ENCODE measurements around the gene MPST.
A peak's percentile ranks its signal among the peaks of the same experiment; 100 is the strongest.

The MPST gene

DNA sequence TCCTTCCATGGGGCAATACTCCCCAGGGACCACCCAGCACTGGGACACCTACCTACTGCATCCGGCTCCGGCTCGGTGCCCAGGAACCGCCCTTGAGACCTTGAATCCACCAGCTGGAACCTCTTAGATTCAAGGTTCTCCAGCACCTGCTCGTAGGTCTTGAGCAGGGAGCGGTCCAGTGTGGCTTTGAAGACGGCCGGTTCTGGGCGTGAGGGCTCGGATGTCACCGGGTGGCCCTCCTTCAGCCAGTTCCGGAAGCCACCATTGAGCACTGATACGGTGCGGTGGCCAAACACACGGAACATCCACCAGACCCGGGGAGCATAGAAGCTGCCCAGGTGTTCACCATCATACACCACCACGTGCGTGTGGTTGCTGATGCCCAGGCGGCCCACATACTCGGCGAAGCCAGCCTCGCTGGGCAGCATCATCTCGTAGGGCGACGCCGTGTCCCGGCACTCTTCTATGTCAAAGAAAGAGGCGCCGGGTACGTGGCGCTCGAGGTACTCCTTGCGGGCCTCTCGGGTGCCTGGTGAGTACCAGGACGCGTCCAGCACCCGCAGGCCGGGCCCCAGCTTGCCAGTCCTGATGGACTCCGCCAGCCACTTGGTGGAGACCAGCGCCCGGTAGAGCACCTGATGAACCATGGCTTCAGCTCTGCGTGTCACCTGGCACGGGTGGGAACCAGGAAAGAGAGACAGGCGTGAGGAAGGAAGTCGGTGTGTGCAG lies 1.3 kb upstream of the MPST start:
- intact Hi-C loops (cut with DNase I), result no loop called here
- DNase-seq, result peak in 1 of 42 donors; percentile 54

DNA sequence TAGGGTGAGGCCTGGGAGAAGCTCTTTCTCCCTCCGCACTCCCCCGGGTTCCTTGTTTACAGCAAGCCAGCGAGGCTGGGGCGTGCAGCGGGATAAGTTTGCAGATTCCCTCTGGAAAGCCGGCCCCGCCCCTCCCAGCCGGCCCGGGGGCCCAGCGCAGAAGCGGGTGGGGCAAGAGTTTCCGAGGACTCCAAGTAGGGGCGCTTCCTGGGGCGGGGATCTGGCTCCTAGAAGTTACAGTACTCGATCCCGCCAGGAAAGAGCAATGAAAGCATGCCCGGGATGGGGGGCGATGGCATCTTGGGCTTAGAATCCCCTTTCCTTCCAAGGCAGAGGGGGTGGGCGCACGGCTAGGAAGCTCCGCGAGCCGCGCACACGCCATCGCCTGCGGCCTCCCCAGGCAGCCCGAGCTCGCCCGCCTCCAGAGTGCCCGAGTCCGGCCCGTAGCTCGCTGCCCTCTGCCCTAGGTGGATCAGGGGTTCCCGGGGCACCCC lies 680 bp upstream of the MPST start:
- intact Hi-C loops (cut with DNase I), result no loop called here
- DNase-seq, result peak in 41 of 42 donors; percentile 30 to 81 (median 61)

DNA sequence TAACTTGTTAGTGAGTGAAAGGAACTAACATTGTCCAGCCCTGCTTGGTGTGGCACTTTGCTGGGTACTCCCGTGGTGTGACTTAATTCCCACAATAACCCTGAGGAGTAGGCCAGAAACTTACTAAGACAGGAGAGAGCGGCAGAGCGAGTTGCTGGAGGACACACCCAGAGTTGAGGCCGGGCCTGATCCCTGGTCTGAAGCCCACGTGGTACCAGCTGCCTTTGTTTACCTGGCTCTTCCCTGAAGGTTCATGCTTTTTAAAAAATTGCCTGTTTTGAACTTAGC lies 594 bp downstream of the MPST start:
- DNase-seq, result peak in 10 of 42 donors; percentile 35 to 63 (median 46)
- intact Hi-C loops (cut with DNase I), result no loop called here

DNA sequence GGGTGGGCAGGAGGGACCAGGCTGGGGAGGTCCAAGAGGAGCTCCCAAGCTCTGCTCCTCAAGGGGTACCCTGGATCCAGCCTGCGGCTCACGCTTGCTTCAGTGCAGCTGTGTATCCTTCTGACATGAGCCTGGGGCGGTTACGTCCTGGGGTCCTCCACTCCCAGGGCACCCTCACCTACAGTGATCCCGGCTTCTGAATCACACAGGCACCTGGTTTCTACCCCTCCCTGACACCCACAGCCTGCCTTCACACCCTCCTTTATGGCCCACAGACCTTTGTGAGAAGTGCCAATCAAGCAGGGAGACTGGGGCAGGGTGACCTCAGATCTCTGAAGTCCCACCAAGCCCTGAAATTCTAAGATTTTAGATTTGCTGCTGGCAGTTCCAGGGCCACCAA lies 1.5 kb downstream of the MPST start:
- intact Hi-C loops (cut with DNase I), result no loop called here
- DNase-seq, result peak in 1 of 42 donors; percentile 42

DNA sequence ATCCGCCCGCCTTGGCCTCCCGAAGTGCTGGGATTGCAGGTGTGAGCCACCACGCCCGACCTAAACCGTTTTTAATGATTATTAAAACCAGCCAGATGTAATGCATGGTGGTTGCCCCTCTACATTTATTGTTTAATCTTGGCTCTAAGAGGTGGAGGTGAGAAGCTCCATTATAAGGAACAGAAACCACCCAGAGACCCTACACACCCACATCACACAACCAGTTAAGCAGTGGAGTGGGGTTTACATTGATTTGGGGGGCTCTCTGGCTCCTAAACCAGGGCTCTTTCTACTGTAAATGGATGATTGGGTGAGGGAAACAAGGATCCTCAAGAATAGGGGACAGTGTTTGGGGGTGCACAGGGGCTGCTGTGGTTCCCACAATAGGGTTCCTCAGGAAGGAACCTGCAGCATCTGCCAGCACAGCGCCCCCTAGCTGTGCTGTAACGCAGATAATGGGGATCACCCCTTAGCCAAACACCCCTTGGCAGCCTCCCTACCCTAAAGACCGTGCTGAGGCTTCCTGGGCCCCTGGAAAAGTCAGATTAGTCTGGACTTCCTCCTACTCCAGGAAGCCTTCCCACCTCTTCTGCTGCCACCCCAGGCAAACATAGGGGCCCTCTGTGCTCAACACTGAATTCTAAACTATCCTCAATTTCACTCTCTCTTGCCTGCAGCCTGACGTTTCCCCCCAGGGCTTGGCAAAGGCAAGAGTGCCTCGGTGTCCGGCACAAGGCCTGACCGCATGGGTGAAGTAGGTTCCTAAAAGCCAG lies 2.4 kb downstream of the MPST start:
- intact Hi-C loops (cut with DNase I), result no loop called here
- peak in 39 of 42 donors; percentile 30 to 84 (median 66) for DNase-seq

DNA sequence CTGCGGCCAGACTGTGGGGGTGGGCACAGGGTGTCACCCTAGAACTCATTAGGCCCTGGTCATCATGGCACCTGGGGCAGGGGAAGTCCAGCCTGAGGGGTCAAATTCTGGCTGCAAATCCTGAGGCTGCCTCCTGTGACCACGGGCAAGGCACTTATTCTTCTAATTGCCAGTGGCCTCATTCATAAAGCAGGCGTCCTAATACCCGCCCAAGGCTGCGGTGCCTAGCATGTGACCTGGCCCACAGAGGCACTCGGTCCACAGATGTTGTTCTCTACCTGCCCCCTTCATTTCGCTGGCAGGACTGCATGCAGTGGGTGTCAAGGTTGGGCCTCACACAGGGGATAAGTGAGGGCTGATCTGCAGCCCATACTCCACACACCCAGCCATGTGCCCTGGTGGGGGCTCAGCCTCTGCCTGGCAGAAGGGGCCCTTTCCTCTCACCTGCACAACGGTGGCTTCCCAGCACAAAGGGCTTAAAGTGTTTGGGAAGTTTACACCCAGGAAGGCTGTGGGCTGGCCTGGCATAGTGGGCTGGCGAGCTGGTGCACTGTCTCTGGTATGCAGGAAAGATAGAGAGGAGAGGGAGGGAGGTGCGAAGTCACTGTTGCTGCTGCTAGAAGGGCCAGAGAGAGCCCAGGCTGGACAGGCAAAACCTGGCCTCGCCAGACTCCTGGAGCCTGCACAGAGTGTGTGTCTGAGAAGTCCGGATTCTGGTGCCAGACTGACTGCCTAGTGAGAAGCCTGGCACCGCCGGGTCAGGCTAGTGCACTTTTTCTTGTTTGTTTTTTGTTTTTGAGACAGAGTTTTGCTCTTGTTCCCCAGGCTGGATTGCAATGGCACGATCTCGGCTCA lies 3.2 kb downstream of the MPST start:
- DNase-seq, result peak in 7 of 42 donors; percentile 26 to 57 (median 39)
- intact Hi-C loops (cut with DNase I), result no loop called here

DNA sequence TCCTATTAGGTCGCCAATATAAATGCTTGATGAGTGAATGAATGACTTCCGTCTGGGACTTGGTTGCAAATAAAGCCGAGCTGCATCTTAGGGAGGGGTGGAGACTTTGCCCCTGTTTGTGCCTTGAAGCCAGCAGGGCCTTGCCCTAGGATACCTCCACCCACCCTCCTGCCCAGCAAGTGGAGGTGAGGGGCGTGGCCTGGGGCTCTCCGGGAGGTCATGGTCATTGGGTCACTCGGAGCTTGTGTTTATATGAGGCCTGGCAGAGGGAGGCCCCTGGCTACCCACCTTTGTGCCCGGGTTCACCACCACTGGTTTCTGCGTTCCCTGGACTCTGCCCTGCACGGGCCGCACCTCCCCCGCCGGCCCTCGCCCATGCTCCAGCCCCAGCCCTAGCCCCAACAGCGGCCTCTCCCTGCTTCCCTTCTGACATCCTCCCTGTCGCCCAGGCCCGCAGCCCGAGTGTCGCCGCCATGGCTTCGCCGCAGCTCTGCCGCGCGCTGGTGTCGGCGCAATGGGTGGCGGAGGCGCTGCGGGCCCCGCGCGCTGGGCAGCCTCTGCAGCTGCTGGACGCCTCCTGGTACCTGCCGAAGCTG lies 4.3 kb downstream of the MPST start:
- no peak for DNase-seq
- intact Hi-C loops (cut with DNase I), result no loop called here

DNA sequence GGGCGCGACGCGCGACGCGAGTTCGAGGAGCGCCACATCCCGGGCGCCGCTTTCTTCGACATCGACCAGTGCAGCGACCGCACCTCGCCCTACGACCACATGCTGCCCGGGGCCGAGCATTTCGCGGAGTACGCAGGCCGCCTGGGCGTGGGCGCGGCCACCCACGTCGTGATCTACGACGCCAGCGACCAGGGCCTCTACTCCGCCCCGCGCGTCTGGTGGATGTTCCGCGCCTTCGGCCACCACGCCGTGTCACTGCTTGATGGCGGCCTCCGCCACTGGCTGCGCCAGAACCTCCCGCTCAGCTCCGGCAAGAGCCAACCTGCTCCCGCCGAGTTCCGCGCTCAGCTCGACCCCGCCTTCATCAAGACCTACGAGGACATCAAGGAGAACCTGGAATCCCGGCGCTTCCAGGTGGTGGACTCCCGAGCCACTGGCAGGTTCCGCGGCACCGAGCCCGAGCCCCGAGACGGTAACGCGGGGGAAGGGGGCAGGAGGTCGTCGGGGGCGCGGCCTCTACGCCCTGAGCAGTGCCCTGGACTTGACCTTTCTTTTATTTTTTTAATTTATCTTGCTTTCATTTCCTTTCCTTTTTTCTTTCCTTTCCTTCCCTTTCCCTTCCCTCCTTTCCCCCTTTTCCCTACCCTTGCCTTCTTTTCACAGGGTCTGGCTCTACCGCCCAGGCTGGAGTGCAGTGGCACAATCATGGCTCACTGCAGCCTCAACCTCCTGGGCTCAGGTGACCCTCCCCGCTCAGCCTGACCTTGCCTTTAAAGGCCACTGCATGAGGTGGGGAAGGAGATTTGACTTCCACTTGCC lies 5.0 kb downstream of the MPST start:
- intact Hi-C loops (cut with DNase I), result no loop called here
- no peak for DNase-seq

DNA sequence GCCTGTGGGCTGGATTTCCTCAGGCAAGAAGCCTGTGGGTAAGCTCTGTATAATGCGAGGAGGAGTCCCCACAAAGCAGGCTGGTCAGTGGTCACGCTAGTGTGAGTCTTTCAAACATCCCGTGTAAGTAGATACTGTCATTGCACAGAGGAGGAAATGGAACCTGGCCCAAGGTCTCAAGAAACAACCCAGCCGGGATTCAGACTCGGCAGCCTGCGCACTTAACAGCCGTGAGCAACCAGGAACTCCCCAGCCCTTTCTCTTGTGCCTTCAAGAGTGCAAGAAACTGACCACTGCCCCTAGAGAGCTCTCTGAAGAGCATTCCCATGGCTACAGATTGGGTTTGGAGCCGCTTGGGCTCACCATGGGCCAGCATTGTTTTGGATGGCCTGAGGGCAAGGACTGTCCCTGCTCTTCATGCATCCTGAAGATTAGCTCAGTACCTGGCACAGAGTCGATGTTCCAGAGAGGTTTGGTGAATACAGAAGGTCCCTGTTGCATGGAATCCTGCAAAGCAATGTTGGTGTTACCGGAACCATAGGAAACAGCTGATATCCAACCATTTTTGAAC lies 6.0 kb downstream of the MPST start:
- no peak for DNase-seq
- intact Hi-C loops (cut with DNase I), result no loop called here

DNA sequence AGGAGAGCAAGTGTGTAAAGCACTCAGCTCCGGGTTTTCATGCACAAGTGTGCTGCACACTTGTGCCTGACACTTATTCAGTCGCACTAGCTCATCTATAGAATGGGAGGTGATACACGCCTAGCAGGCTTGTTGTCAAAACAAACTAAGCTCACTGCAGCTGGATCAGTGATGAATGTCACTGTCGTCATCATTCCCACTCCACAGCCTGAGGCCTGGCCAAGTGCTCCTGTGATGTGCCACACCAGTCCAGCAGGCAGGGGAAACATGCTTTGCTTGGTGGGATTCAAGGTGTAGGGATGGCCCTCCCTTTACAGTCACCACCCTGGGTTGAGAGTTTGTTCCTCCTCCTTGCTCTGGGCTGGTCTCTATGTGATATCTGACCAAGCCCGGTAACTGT lies 6.8 kb downstream of the MPST start:
- DNase-seq, result peak in 2 of 42 donors; percentile 38 to 55
- intact Hi-C loops (cut with DNase I), result no loop called here

DNA sequence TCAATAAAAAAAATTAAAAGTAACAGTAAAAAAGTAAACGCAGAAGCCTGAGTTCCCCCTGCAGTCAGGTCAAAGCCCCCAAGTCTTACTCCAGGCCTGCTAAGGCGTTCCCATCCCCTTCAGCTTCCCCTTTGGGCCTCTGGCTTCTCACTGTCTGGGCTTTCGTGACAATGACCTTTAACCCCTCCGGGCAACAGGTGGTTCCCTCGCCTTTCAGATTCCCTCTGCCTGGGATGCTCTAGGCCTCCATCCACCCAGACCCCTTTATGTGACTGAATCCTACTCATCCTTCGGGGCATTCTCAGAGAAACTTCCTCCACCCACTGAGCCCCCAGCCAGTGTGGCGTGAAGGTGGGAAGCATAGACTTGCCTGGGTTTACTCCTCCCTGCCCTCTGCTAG lies 8.0 kb downstream of the MPST start:
- intact Hi-C loops (cut with DNase I), result no loop called here
- no peak for DNase-seq

DNA sequence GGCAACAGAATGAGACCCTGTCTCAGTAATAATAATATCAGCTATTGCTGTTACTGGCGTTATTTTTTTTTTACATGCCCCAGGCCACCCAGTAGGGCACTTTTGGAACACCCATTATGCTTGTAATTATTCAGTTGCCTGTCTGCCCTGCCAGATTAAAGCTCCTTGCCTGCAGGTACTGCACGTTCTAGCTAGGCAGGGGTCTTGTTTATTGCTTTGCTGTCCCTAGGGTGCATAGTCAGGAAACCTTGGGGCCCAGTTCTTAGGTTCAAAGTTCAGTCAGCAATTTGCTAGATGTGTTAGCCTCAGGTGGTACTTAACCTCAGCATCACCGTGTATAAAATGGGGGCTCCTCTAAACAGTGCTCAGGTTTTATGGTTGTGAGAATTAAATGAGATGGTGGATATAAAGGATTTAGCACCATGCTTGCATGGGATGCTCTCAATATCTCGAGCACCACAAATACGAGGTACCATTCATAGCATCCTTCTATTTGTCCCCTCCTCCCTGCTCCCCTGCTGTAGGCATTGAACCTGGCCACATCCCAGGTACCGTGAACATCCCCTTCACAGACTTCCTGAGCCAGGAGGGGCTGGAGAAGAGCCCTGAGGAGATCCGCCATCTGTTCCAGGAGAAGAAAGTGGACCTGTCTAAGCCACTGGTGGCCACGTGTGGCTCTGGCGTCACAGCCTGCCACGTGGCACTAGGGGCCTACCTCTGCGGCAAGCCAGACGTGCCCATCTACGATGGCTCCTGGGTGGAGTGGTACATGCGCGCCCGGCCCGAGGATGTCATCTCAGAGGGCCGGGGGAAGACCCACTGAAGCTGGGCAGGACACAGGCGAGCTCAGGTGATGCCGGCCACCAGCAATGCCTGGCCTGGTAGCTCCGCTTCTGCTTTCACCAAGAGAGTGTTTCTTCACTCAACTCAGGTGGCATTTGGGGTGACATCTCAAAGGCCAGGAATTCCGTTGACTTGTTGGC lies 9.4 kb downstream of the MPST start:
- intact Hi-C loops (cut with DNase I), result no loop called here

DNA sequence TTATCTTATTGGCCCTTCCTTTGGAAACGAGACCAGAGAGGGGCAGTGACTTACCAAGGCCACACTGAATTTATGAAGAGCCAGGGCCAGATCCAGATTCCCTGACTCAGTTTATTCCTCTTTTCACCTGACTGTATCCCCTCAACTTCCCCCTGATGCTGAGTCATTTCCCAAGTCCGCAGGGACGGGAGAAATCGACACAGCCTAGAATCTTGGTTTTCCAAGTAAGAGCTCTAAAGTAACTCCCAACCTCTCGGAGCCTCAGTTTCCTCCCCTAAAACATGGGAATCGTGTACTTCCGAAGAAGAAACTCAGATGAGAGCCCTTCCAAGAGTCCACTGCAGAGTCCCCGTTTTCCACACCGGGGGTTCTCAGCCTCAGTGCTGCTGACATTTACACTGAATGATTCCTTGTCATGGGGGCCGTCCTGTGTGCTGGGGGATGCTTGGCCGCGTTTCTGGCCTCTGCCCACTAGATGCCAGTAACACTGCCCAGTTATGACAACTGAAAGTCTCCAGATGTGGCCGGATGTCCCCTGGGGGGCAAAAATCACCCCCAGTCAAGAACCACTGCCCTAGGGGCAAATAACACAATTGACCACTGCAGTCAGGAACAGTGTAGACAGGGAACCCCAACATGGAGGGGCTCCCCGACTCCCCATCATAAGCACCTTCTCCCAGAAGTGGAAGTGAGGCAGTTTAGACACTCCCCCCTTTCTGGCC lies 11.2 kb downstream of the MPST start:
- no peak for DNase-seq
- intact Hi-C loops (cut with DNase I), result no loop called here

More for the DNA sequence above, 9.4 kb downstream of the MPST start:
- DNase-seq, result no peak

DNA sequence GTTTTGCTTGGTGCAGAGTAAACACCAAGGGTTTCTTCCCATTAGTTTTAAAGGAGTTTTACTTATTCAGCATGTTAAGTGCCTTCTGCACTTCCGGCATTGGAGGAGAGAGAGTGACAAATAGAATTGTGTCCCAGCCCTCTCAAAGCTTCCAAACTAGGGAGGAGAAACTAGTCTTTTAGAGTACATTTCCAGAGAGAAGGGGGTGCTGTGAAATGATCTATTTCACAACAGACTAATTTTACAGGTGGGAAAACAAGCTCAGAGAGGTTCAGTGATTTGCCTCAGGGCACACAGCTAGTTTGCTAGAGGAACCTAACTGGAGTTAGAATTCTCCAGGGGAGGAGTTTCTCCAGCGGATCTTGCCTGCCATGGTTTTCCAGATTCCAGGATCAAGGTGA lies 12.6 kb downstream of the MPST start:
- DNase-seq, result peak in 6 of 42 donors; percentile 43 to 68 (median 54)
- intact Hi-C loops (cut with DNase I), result no loop called here

DNA sequence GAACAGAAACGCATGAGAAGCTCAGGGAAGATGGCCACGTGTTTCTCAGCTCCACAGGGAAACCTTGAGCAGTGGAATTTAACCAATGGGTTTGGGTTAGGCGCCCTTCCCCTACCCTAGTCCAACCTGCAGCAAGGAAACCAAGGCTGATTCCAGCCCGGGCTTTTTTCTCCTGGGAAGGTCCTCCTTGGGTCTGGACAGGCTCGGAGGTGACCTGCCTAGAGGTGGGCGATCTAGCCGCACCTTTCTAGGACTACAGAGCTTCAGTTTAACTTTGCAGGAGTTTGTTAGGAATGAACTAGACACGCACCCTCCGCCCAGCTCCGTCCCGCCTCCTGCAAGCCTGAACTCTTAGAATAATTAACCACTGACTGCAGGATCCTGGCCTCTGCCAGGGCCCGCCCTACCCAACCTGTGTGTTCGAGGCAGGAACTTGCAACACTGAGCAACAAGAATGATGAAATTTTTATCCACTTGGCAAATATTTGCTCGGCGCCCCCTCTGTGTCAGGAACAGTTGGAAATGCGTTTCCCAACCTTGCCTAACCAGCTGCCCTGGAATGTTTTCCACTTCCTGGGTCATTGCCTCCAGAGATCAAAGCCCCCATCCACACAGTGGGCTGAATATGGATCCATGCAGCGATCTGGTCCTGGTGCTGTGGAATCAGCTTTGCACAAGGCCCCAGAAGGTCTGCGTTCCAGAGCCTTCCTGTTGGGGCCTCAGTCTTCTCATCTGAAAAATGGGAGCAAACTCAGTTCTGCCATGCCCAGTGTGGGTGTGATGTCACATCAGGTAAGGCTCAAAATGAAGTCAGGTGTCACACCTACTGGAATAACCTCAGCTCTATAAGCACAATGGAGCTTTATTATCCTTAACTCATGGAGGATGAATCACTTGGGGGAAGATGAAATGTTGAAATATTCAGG lies 13.3 kb downstream of the MPST start:
- DNase-seq, result peak in 12 of 42 donors; percentile 38 to 72 (median 55)
- intact Hi-C loops (cut with DNase I), result no loop called here

All from head of caudate nucleus (tissue), 42 donors.